B cell (primary cell): ENCODE results near the gene UBB. TPM values are rescaled to one million over a fixed set of nuclear protein-coding genes. Genes with fewer than 3 reads are reported as not detected.
"Not testable (repeated sequence)": the region's sequence is repeated elsewhere in the genome, so short reads cannot be mapped to it uniquely, and the experiment has no call there.

Experiments
- ATAC-seq: fragments of 200-7000 bp; cut with Tn5 transposase; one replicate; pipeline ENCODE4 v1.10.0; 2021; ENCODE audit warnings: low read depth, mild to moderate bottlenecking, moderate number of reproducible peaks, moderate library complexity
- CTCF ChIA-PET: fragments of 350-600 bp; sonication (Branson Sonifier 250); formaldehyde crosslinking; loops from one replicate; lab custom pipeline; 2021; ENCODE audit warnings: antibody characterized with exemption, inconsistent platforms; lab: Charles Lee
- POLR2A ChIA-PET: fragments of 350-600 bp; sonication (Branson Sonifier 250); formaldehyde crosslinking; loops from one replicate; lab custom pipeline; 2021; ENCODE audit warnings: antibody characterized with exemption; lab: Charles Lee
- DNase-seq: peaks from one replicate; pipeline ENCODE4 v3.0.0; 2013
- H2AFZ ChIP-seq: 2 replicates; pipeline ENCODE4 v1.6.1; 2012; ENCODE audit warnings: mild to moderate bottlenecking, low read depth, low read length; ENCODE audit not compliant: insufficient read depth, poor library complexity, severe bottlenecking
- H3K27ac ChIP-seq, 2 donors: 1 replicate in 1 of 2; 2 replicates in 1 of 2; pipeline ENCODE4 v1.5.1; 2012 to 2013; ENCODE audit warnings: low read length in 2 of 2, mild to moderate bottlenecking in 2 of 2, moderate library complexity in 1 of 2
- H3K27me3 ChIP-seq, 4 experiments: fragments of 200-600 bp in 1 of 4; sonication (generic) in 1 of 4; replicated peaks in 1 of 4; 1 replicate in 2 of 4; 2 replicates in 2 of 4; pipeline versions ENCODE4 v1.6.1 to v1.7.0; 2013 to 2016; ENCODE audit warnings: low read length in 3 of 4, mild to moderate bottlenecking in 2 of 4, mixed read lengths in 1 of 4, moderate library complexity in 1 of 4; ENCODE audit not compliant: insufficient read depth in 4 of 4, control insufficient read depth in 3 of 4; ENCODE audit errors: control extremely low read depth in 1 of 4
- H3K36me3 ChIP-seq, 2 experiments: replicated peaks in 1 of 2; 1 replicate in 1 of 2; 2 replicates in 1 of 2; pipeline versions ENCODE4 v1.6.1 to v1.7.1; 2013; ENCODE audit warnings: low read length in 1 of 2; ENCODE audit not compliant: insufficient read depth in 2 of 2, control insufficient read depth in 1 of 2; ENCODE audit errors: control extremely low read depth in 1 of 2, extremely low read depth in 1 of 2
- H3K4me1 ChIP-seq, 2 donors: fragments of 200-600 bp in 1 of 2; sonication (generic) in 1 of 2; 1 replicate in 1 of 2; 2 replicates in 1 of 2; pipeline versions ENCODE4 v1.5.1 to v1.6.1; 2013 to 2017; ENCODE audit warnings: low read length in 2 of 2; ENCODE audit not compliant: control insufficient read depth in 2 of 2, insufficient read depth in 2 of 2
- H3K4me2 ChIP-seq: replicated peaks from 2 replicates; pipeline ENCODE3; 2012; ENCODE audit warnings: mild to moderate bottlenecking, low read depth, low read length; ENCODE audit not compliant: poor library complexity, severe bottlenecking
- H3K4me3 ChIP-seq, 5 experiments: fragments of 200-600 bp in 1 of 5; sonication (generic) in 1 of 5; 1 replicate in 3 of 5; 2 replicates in 2 of 5; pipeline versions ENCODE4 v1.5.1 to v1.7.0; 2011 to 2016; ENCODE audit warnings: low read length in 4 of 5, mild to moderate bottlenecking in 4 of 5, low read depth in 2 of 5, control low read depth in 1 of 5, moderate library complexity in 1 of 5; ENCODE audit not compliant: insufficient read depth in 1 of 5; ENCODE audit errors: control extremely low read depth in 1 of 5, extremely low read depth in 1 of 5
- H3K79me2 ChIP-seq: fragments of 200-600 bp; sonication (generic); one replicate; pipeline ENCODE4 v1.6.0; 2016; ENCODE audit warnings: low read length; ENCODE audit not compliant: control insufficient read depth, insufficient read depth
- H3K9ac ChIP-seq: fragments of 200-600 bp; sonication (generic); 2 replicates; pipeline ENCODE4 v1.6.1; 2017; ENCODE audit warnings: mild to moderate bottlenecking, low read length, moderate library complexity
- H3K9me3 ChIP-seq, 3 donors: one replicate each; pipeline versions ENCODE4 v1.6.1 to v1.7.1; 2013; ENCODE audit warnings: low read length in 2 of 3; ENCODE audit not compliant: control insufficient read depth in 2 of 3, insufficient read depth in 1 of 3; ENCODE audit errors: control extremely low read depth in 1 of 3
- H4K20me1 ChIP-seq: 2 replicates; pipeline ENCODE4 v1.6.0; 2012; ENCODE audit warnings: mild to moderate bottlenecking, low read length; ENCODE audit not compliant: insufficient read depth, control insufficient read depth, poor library complexity, severe bottlenecking
- H3K27ac Mint-ChIP-seq: one replicate; pipeline ENCODE4 v1.8.0; 2021; ENCODE audit warnings: mixed read lengths
- H3K27me3 Mint-ChIP-seq: one replicate; pipeline ENCODE4 v1.8.0; 2021; ENCODE audit warnings: mixed read lengths
- H3K4me1 Mint-ChIP-seq: one replicate; pipeline ENCODE4 v1.8.0; 2021; ENCODE audit warnings: mixed read lengths
- H3K4me3 Mint-ChIP-seq: one replicate; pipeline ENCODE4 v1.8.0; 2021; ENCODE audit warnings: mixed read lengths
- H3K9me3 Mint-ChIP-seq: one replicate; pipeline ENCODE4 v1.8.0; 2022; ENCODE audit warnings: mixed read lengths; ENCODE audit not compliant: insufficient read depth
- WGBS: methylation state at CpG from one replicate; pipeline ENCODE4 v1.1.5; 2013; ENCODE audit warnings: missing lambda C conversion rate; ENCODE audit not compliant: insufficient coverage; 5-methylcytosine and 5-hydroxymethylcytosine counted together
- intact Hi-C: fragments of 100-400 bp; cut with micrococcal nuclease; formaldehyde crosslinking; loops from one replicate; pipeline ENCODE4 v1.10.0; 2022
- polyA plus RNA-seq: library from polyadenylated mRNA; depleted of rRNA; stranded (reverse); fragments of >200 nt; gene quantifications from 2 replicates; pipeline ENCODE4 v1.2.3, GENCODE V29; 2012
- total RNA-seq, 2 donors: library from RNA; stranded (reverse); fragments of 120-200 nt in 1 of 2; gene quantifications; 1 replicate in 1 of 2; 2 replicates in 1 of 2; pipeline versions ENCODE4 v1.2.3 to v1.2.4, GENCODE V29; 2013 to 2022

Gene UBB
- total and polyA plus RNA-seq, 2 donors (not counting 1 experiment from before 2014, with no cell fraction given): 769 to 1,866 TPM

- H2AFZ ChIP-seq, H3K36me3 ChIP-seq, H3K9me3 Mint-ChIP-seq, H3K4me3 ChIP-seq, DNase-seq, ATAC-seq, POLR2A ChIA-PET, H3K9me3 ChIP-seq, H3K9ac ChIP-seq, H3K4me3 Mint-ChIP-seq, H4K20me1 ChIP-seq, H3K79me2 ChIP-seq, H3K27me3 ChIP-seq, H3K27ac Mint-ChIP-seq, H3K27ac ChIP-seq, intact Hi-C loops, H3K4me2 ChIP-seq, H3K27me3 Mint-ChIP-seq: not testable (repeated sequence)
- H3K4me1 Mint-ChIP-seq: peaks cover 13% of the 10 kb centered on the region
- peaks cover 0 to 11% of the 10 kb centered on the region in 2 donors for H3K4me1 ChIP-seq
- WGBS: 94% methylated on average over 2 of the region's 4 CpGs
- CTCF ChIA-PET: interaction anchor here (0.9 to 1.0 kb wide), 2 partner anchors 19 to 20 kb away, joined by 3 read pairs; partner anchors contain the start of gene TRPV2
These were observed 15.0 kb downstream of the UBB start for GRCh38 chr17:16395887-16396286.

DNA sequence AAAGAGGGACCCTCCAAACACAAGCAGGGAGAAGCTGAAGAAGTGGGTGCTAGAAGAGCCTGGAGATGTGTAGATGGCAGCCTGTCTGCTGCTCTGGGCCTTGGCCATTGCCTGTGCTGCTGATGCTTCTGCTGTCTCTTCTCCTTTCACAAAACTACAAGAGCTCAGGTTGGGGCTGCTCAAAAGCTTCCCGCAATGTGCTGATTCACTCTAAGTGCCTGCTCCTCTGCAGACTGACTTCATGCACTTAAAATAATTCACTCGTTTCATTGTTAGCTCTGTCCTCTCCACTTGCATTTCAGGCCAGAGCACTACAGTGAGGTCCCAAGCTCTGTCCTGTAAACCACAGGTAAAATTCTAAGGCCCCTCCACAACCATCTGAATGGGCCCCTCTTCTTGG, 15.8 kb downstream of the UBB start:
- H3K79me2 ChIP-seq, H3K9ac ChIP-seq, ATAC-seq, H3K4me3 Mint-ChIP-seq, H3K9me3 Mint-ChIP-seq, H4K20me1 ChIP-seq, DNase-seq, H3K27ac ChIP-seq, H3K4me2 ChIP-seq, H3K36me3 ChIP-seq, H3K4me3 ChIP-seq, H3K9me3 ChIP-seq, H3K27me3 ChIP-seq, intact Hi-C loops, H3K27me3 Mint-ChIP-seq, H2AFZ ChIP-seq: not testable (repeated sequence)
- CTCF ChIA-PET: interaction anchor here (1.0 kb wide), 1 partner anchor 18 kb away, joined by 3 read pairs; no protein-coding TSS in a partner anchor
- POLR2A ChIA-PET: interaction anchor here (0.6 kb wide), 1 partner anchor 20 kb away, joined by 4 read pairs; no protein-coding TSS in a partner anchor
- H3K4me1 ChIP-seq: peaks cover 0 to 11% of the 10 kb centered on the region in 2 donors
- Mint-ChIP-seq H3K4me1 (peaks cover 13% of the 10 kb centered on the region), H3K27ac (peak overlapping the region; percentile 55)
- 54% methylated on average over 1 of the region's 2 CpGs for WGBS
